Liver (tissue), 9 donors: ENCODE measurements around the gene OR4K14. TPM values are rescaled to one million over a fixed set of nuclear protein-coding genes. Genes with fewer than 3 reads are reported as not detected.
"Not testable (repeated sequence)": the region's sequence is repeated elsewhere in the genome, so short reads cannot be mapped to it uniquely, and the experiment has no call there.

ENCODE experiments used
- DNase-seq: peaks from one replicate; pipeline ENCODE4 v3.0.0-alpha.2; 2017; ENCODE audit warnings: low spot score
- H3K27ac ChIP-seq, 2 donors: one replicate each; pipeline ENCODE4 v1.7.0; 2013; ENCODE audit warnings: inconsistent platforms in 2 of 2, low read length in 2 of 2, control low read depth in 1 of 2, low read depth in 1 of 2, mild to moderate bottlenecking in 1 of 2
- H3K27me3 ChIP-seq, 4 donors: one replicate each; pipeline versions ENCODE4 v1.6.1 to v1.7.0; 2013; ENCODE audit warnings: low read length in 3 of 4, inconsistent platforms in 1 of 4, mild to moderate bottlenecking in 1 of 4, moderate library complexity in 1 of 4; ENCODE audit not compliant: control insufficient read depth in 4 of 4, insufficient read depth in 4 of 4
- H3K36me3 ChIP-seq, 4 donors: one replicate each; pipeline versions ENCODE4 v1.6.1 to v1.7.0; 2013; ENCODE audit warnings: low read length in 3 of 4, mild to moderate bottlenecking in 3 of 4, low read depth in 1 of 4, moderate library complexity in 1 of 4; ENCODE audit not compliant: control insufficient read depth in 4 of 4, insufficient read depth in 3 of 4
- H3K4me1 ChIP-seq, 4 donors: one replicate each; pipeline versions ENCODE4 v1.6.1 to v1.7.0; 2013; ENCODE audit warnings: low read length in 3 of 4, mild to moderate bottlenecking in 3 of 4, moderate library complexity in 1 of 4; ENCODE audit not compliant: control insufficient read depth in 4 of 4, insufficient read depth in 4 of 4
- H3K4me3 ChIP-seq, 3 donors: one replicate each; pipeline versions ENCODE4 v1.6.1 to v1.7.0; 2013; ENCODE audit warnings: low read length in 3 of 3, control low read depth in 1 of 3, low read depth in 1 of 3, mild to moderate bottlenecking in 1 of 3
- H3K9ac ChIP-seq, 2 donors: one replicate each; pipeline ENCODE4 v1.7.0; 2013; ENCODE audit warnings: low read length in 2 of 2, mild to moderate bottlenecking in 2 of 2, moderate library complexity in 2 of 2, control low read depth in 1 of 2, low read depth in 1 of 2
- H3K9me3 ChIP-seq, 4 donors: one replicate each; pipeline versions ENCODE4 v1.6.1 to v1.7.0; 2013; ENCODE audit warnings: low read length in 3 of 4; ENCODE audit not compliant: control insufficient read depth in 4 of 4
- EGR1 ChIP-seq, 2 donors: IDR thresholded peaks; 2 replicates each; pipeline ENCODE4 v1.6.1; 2016 to 2018; ENCODE audit warnings: antibody characterized with exemption in 2 of 2, low read depth in 2 of 2
- FOXA1 ChIP-seq: IDR thresholded peaks from 2 replicates; pipeline ENCODE4 v1.6.1; 2016; ENCODE audit warnings: antibody characterized with exemption
- HNF4G ChIP-seq: IDR thresholded peaks from 2 replicates; pipeline ENCODE4 v1.6.1; 2016; ENCODE audit warnings: antibody characterized with exemption
- JUND ChIP-seq, 2 donors: IDR thresholded peaks; 2 replicates each; pipeline ENCODE4 v1.6.1; 2016; ENCODE audit warnings: antibody characterized with exemption in 2 of 2
- NR2F2 ChIP-seq: IDR thresholded peaks from 2 replicates; pipeline ENCODE4 v1.6.1; 2016; ENCODE audit warnings: antibody characterized with exemption
- RAD21 ChIP-seq, 2 donors: IDR thresholded peaks; 2 replicates each; pipeline ENCODE4 v1.6.1; 2016; ENCODE audit warnings: antibody characterized with exemption in 2 of 2, mild to moderate bottlenecking in 2 of 2
- RXRA ChIP-seq, 2 donors: IDR thresholded peaks; 2 replicates each; pipeline ENCODE4 v1.6.1; 2017 to 2018; ENCODE audit warnings: antibody characterized with exemption in 2 of 2, mild to moderate bottlenecking in 1 of 2
- SP1 ChIP-seq: IDR thresholded peaks from 2 replicates; pipeline ENCODE4 v1.6.1; 2018; ENCODE audit warnings: antibody characterized with exemption, mild to moderate bottlenecking
- TAF1 ChIP-seq: conservative IDR thresholded peaks from 2 replicates; pipeline ENCODE4 v1.6.1; 2016; ENCODE audit warnings: antibody characterized with exemption, mild to moderate bottlenecking
- YY1 ChIP-seq: IDR thresholded peaks from 2 replicates; pipeline ENCODE4 v1.6.1; 2016; ENCODE audit warnings: antibody characterized with exemption, mild to moderate bottlenecking
- WGBS: extraction: QIAGEN DNeasy Blood & Tissue Kit; methylation state at CpG from one replicate; pipeline ENCODE4 v1.1.7; 2013; 5-methylcytosine and 5-hydroxymethylcytosine counted together
- polyA plus RNA-seq, 2 donors: library from polyadenylated mRNA; stranded (reverse) in 1 of 2; unstranded in 1 of 2; fragments of 200-250 nt in 1 of 2; fragments of >200 nt in 1 of 2; fragmentation: Nextera tagmentation in 1 of 2; extraction: Ambion mirVana in 1 of 2; gene quantifications; one replicate each; pipeline versions ENCODE4 v1.2.1 to v1.2.3, GENCODE V29; 2013 to 2015
- total RNA-seq, 2 donors: library from RNA; depleted of rRNA; stranded (reverse); fragments of >200 nt; gene quantifications; one replicate each; pipeline ENCODE4 v1.2.3, GENCODE V29; 2014
- TF ChIP-seq, protein P1 (sequence below): fragments of 150-350 bp; IDR thresholded peaks from 2 replicates; pipeline ENCODE4 v1.5.1; 2017; ENCODE audit warnings: improper control_type of control experiment, low read depth, low read length; ENCODE audit not compliant: missing input control
- TF ChIP-seq, protein P2 (sequence below): IDR thresholded peaks from 2 replicates; pipeline ENCODE4 v1.6.1; 2016; ENCODE audit warnings: antibody characterized with exemption
- TF ChIP-seq, protein P3 (sequence below): IDR thresholded peaks from 2 replicates; pipeline ENCODE4 v1.6.1; 2016; ENCODE audit warnings: antibody characterized with exemption, mild to moderate bottlenecking
- TF ChIP-seq, protein P4 (sequence below): IDR thresholded peaks from 2 replicates; pipeline ENCODE4 v1.6.1; 2016; ENCODE audit warnings: antibody characterized with exemption
- donor health status: healthy.
- donor health status: healthy.
- donor health status: healthy.
- donor health status: healthy.
- donor health status: healthy.

The OR4K14 gene
- total and polyA plus RNA-seq, 4 donors, result not detected

DNA sequence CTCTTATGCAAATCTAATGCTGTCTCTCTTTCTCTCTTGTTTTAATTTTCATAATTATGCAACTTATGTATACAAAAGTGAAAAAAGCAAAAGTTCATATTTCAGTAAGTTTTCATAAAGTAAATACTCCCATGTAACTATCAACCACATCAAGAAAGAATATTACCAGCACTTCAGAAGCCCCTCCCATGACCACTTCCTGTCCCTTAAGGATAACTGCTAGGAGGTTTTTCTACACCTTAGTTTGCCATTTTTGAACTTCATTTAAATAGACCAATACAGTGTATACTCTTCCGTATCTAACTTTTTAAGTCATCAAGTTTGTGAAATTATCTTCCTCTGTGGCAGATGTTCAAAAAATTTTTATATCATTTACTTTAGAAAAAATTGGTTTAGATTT lies 44.3 kb downstream of the OR4K14 start:
- no peaks in the 10 kb centered on the region for H3K9me3 ChIP-seq
- no peak overlapping the region for H3K9ac ChIP-seq
- H3K27me3 ChIP-seq, result no peaks in the 10 kb centered on the region
- no peak for DNase-seq
- no peaks in the 10 kb centered on the region for H3K4me1 ChIP-seq
- WGBS, result 46% methylated on average over 1 of the region's 1 CpG
- no peak overlapping the region for H3K4me3 ChIP-seq
- no peaks in the 10 kb centered on the region for H3K36me3 ChIP-seq
- TF ChIP-seq RAD21 (IDR thresholded peaks at IDR 0.05), result no peak
- TF ChIP-seq RXRA (IDR thresholded peaks at IDR 0.05), result no peak
- no peak for TF ChIP-seq NR2F2
- TF ChIP-seq JUND (IDR thresholded peaks at IDR 0.05), result no peak
- TF ChIP-seq, protein P1, sequence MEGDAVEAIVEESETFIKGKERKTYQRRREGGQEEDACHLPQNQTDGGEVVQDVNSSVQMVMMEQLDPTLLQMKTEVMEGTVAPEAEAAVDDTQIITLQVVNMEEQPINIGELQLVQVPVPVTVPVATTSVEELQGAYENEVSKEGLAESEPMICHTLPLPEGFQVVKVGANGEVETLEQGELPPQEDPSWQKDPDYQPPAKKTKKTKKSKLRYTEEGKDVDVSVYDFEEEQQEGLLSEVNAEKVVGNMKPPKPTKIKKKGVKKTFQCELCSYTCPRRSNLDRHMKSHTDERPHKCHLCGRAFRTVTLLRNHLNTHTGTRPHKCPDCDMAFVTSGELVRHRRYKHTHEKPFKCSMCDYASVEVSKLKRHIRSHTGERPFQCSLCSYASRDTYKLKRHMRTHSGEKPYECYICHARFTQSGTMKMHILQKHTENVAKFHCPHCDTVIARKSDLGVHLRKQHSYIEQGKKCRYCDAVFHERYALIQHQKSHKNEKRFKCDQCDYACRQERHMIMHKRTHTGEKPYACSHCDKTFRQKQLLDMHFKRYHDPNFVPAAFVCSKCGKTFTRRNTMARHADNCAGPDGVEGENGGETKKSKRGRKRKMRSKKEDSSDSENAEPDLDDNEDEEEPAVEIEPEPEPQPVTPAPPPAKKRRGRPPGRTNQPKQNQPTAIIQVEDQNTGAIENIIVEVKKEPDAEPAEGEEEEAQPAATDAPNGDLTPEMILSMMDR, result no peak
- TF ChIP-seq, protein P2, sequence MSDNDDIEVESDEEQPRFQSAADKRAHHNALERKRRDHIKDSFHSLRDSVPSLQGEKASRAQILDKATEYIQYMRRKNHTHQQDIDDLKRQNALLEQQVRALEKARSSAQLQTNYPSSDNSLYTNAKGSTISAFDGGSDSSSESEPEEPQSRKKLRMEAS, result no peak
- TF ChIP-seq, protein P3, sequence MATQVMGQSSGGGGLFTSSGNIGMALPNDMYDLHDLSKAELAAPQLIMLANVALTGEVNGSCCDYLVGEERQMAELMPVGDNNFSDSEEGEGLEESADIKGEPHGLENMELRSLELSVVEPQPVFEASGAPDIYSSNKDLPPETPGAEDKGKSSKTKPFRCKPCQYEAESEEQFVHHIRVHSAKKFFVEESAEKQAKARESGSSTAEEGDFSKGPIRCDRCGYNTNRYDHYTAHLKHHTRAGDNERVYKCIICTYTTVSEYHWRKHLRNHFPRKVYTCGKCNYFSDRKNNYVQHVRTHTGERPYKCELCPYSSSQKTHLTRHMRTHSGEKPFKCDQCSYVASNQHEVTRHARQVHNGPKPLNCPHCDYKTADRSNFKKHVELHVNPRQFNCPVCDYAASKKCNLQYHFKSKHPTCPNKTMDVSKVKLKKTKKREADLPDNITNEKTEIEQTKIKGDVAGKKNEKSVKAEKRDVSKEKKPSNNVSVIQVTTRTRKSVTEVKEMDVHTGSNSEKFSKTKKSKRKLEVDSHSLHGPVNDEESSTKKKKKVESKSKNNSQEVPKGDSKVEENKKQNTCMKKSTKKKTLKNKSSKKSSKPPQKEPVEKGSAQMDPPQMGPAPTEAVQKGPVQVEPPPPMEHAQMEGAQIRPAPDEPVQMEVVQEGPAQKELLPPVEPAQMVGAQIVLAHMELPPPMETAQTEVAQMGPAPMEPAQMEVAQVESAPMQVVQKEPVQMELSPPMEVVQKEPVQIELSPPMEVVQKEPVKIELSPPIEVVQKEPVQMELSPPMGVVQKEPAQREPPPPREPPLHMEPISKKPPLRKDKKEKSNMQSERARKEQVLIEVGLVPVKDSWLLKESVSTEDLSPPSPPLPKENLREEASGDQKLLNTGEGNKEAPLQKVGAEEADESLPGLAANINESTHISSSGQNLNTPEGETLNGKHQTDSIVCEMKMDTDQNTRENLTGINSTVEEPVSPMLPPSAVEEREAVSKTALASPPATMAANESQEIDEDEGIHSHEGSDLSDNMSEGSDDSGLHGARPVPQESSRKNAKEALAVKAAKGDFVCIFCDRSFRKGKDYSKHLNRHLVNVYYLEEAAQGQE, result no peak
- TF ChIP-seq TAF1, result no peak
- no peak for TF ChIP-seq FOXA1
- TF ChIP-seq, protein P4, sequence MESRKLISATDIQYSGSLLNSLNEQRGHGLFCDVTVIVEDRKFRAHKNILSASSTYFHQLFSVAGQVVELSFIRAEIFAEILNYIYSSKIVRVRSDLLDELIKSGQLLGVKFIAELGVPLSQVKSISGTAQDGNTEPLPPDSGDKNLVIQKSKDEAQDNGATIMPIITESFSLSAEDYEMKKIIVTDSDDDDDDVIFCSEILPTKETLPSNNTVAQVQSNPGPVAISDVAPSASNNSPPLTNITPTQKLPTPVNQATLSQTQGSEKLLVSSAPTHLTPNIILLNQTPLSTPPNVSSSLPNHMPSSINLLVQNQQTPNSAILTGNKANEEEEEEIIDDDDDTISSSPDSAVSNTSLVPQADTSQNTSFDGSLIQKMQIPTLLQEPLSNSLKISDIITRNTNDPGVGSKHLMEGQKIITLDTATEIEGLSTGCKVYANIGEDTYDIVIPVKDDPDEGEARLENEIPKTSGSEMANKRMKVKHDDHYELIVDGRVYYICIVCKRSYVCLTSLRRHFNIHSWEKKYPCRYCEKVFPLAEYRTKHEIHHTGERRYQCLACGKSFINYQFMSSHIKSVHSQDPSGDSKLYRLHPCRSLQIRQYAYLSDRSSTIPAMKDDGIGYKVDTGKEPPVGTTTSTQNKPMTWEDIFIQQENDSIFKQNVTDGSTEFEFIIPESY, result no peak
- TF ChIP-seq YY1, result no peak
- no peak for TF ChIP-seq HNF4G
- no peak for TF ChIP-seq EGR1 (IDR thresholded peaks at IDR 0.05; ENCODE audit: low read depth in 2 of 2)
- TF ChIP-seq SP1, result no peak
- H3K27ac ChIP-seq, result no peak overlapping the region

DNA sequence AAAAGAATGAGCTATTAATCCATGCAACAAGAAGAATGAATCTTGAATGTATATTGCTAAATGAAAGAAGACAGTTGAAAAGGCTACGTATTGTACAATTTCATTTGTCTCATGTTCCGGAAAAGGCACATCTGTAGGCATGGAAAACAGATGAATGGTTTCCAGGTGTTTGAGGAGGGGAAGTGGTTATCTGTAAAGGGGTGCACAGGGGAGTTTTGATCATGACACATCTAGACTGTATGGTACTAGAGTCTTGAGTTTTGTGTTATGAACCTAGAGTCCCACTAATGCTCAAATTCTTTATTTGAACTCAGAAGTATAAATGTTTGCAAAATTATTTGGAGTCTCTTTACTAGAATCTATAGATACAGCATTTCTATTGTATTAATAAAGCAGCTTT lies 49.4 kb downstream of the OR4K14 start:
- not testable (repeated sequence) for H3K27me3 ChIP-seq, DNase-seq, H3K9me3 ChIP-seq, H3K9ac ChIP-seq, H3K4me1 ChIP-seq, H3K4me3 ChIP-seq, H3K27ac ChIP-seq, H3K36me3 ChIP-seq
- 57% methylated on average over 2 of the region's 2 CpGs for WGBS

Other genes starting within 250 kb of the OR4K14 start
- not detected for gene OR4M1, start 245.8 kb downstream of the OR4K14 start, total RNA-seq
- not detected for gene OR4M1, start 245.8 kb downstream of the OR4K14 start, polyA plus RNA-seq
- not detected for gene OR4N2, start 215.5 kb downstream of the OR4K14 start, total RNA-seq
- gene OR4N2, start 215.5 kb downstream of the OR4K14 start, polyA plus RNA-seq, result not detected
- gene OR4K2, start 144.2 kb downstream of the OR4K14 start, total RNA-seq, result not detected
- gene OR4K2, start 144.2 kb downstream of the OR4K14 start, polyA plus RNA-seq, result not detected
- not detected for gene OR4K5, start 98.7 kb downstream of the OR4K14 start, total RNA-seq
- gene OR4K5, start 98.7 kb downstream of the OR4K14 start, polyA plus RNA-seq, result not detected
- gene OR4K1, start 88.4 kb downstream of the OR4K14 start, total RNA-seq, result not detected
- gene OR4K1, start 88.4 kb downstream of the OR4K14 start, polyA plus RNA-seq, result not detected
- gene OR4K15, start 43.7 kb downstream of the OR4K14 start, total RNA-seq, result not detected
- not detected for gene OR4K15, start 43.7 kb downstream of the OR4K14 start, polyA plus RNA-seq
- gene OR4Q2, start 17.1 kb downstream of the OR4K14 start, total RNA-seq, result not detected
- not detected for gene OR4Q2, start 17.1 kb downstream of the OR4K14 start, polyA plus RNA-seq
- not detected for gene OR4K13, start 16.7 kb upstream of the OR4K14 start, total RNA-seq
- not detected for gene OR4K13, start 16.7 kb upstream of the OR4K14 start, polyA plus RNA-seq
- not detected for gene OR4L1, start 40.7 kb upstream of the OR4K14 start, total RNA-seq
- gene OR4L1, start 40.7 kb upstream of the OR4K14 start, polyA plus RNA-seq, result not detected
- gene OR4K17, start 91.4 kb upstream of the OR4K14 start, total RNA-seq, result not detected
- not detected for gene OR4K17, start 91.4 kb upstream of the OR4K14 start, polyA plus RNA-seq
- not detected for gene OR4N5, start 119.5 kb upstream of the OR4K14 start, total RNA-seq
- not detected for gene OR4N5, start 119.5 kb upstream of the OR4K14 start, polyA plus RNA-seq
- gene OR11G2, start 171.6 kb upstream of the OR4K14 start, total RNA-seq, result not detected
- not detected for gene OR11G2, start 171.6 kb upstream of the OR4K14 start, polyA plus RNA-seq
- gene OR11H6, start 204.4 kb upstream of the OR4K14 start, total RNA-seq, result not detected
- gene OR11H6, start 204.4 kb upstream of the OR4K14 start, polyA plus RNA-seq, result not detected
- gene OR11H7, start 209.7 kb upstream of the OR4K14 start, total RNA-seq, result not detected
- gene OR11H7, start 209.7 kb upstream of the OR4K14 start, polyA plus RNA-seq, result not detected
- not detected for gene OR11H4, start 220.0 kb upstream of the OR4K14 start, total RNA-seq
- not detected for gene OR11H4, start 220.0 kb upstream of the OR4K14 start, polyA plus RNA-seq